Activated CD4-positive, CD25-positive, alpha-beta regulatory T cell treated with anti-CD3 and anti-CD28 coated beads, Interleukin-2, amount 50 U/mL, for 72 hours (primary cell): ENCODE data around the gene SPACDR.

Source experiments
- DNase-seq: peaks from one replicate; pipeline ENCODE4 v3.0.0; 2021

SPACDR gene

GRCh38 chr7:100484673-100485045, 20.6 kb upstream of the SPACDR start:
- no peak for DNase-seq

- DNase-seq = no peak
Observed at GRCh38 chr7:100483722-100484672, 19.9 kb upstream of the SPACDR start, which contains the start of gene NYAP1. Gene NYAP1, plus strand, starts transcription at chr7:100483927. Its CDS starts 1,385 bp downstream, at chr7:100485312.

- peak; percentile 87 for DNase-seq
Observed at GRCh38 chr7:100483090-100483721, 19.1 kb upstream of the SPACDR start.

GRCh38 chr7:100482728-100483089, 18.6 kb upstream of the SPACDR start:
- no peak for DNase-seq

GRCh38 chr7:100481466-100481865, 17.4 kb upstream of the SPACDR start:
- no peak for DNase-seq

GRCh38 chr7:100478958-100479660, 15.0 kb upstream of the SPACDR start, which contains the start of gene TSC22D4:
Gene TSC22D4, minus strand, starts transcription at chr7:100479214. Its CDS starts 1,176 bp downstream, at chr7:100478038.
- DNase-seq = peak; percentile 84

GRCh38 chr7:100477871-100478267, 13.8 kb upstream of the SPACDR start:
- no peak for DNase-seq

GRCh38 chr7:100476903-100477870, 13.1 kb upstream of the SPACDR start:
- DNase-seq = no peak

GRCh38 chr7:100476101-100476780, 12.2 kb upstream of the SPACDR start:
- no peak for DNase-seq

- DNase-seq = no peak
Observed at GRCh38 chr7:100475549-100475948, 11.5 kb upstream of the SPACDR start.

- no peak for DNase-seq
Observed at GRCh38 chr7:100472854-100473499, 8.9 kb upstream of the SPACDR start.

GRCh38 chr7:100472121-100472851, 8.2 kb upstream of the SPACDR start:
- no peak for DNase-seq

GRCh38 chr7:100471021-100471420, 7.0 kb upstream of the SPACDR start:
- DNase-seq = no peak

GRCh38 chr7:100469227-100470044, 5.4 kb upstream of the SPACDR start:
- DNase-seq = peak; percentile 90

- DNase-seq = no peak
Observed at GRCh38 chr7:100467638-100468373, 3.7 kb upstream of the SPACDR start.

GRCh38 chr7:100466653-100467605, 2.9 kb upstream of the SPACDR start:
- no peak for DNase-seq

GRCh38 chr7:100465702-100466311, 1.7 kb upstream of the SPACDR start:
- no peak for DNase-seq
